CD4-positive, alpha-beta T cell treated with Interleukin-17A for 1 hour (primary cell): ENCODE data around the gene ARID1A.

ENCODE experiments used
- DNase-seq: peaks from one replicate; pipeline ENCODE4 v3.0.0-alpha.2; 2020

Gene ARID1A

GRCh38 chr1:26767714-26768113 lies 71.9 kb downstream of the ARID1A start:
- no peak for DNase-seq

- DNase-seq = no peak
These were observed 72.9 kb downstream of the ARID1A start for GRCh38 chr1:26768755-26769154.

- no peak for DNase-seq
These were observed 75.4 kb downstream of the ARID1A start for GRCh38 chr1:26771285-26771642.

- DNase-seq = no peak
These were observed 76.0 kb downstream of the ARID1A start for GRCh38 chr1:26771643-26772321.

- DNase-seq = no peak
These were observed 76.9 kb downstream of the ARID1A start for GRCh38 chr1:26772687-26773086.

- DNase-seq = no peak
These were observed 78.6 kb downstream of the ARID1A start for GRCh38 chr1:26774462-26774861.

GRCh38 chr1:26775666-26776065 lies 79.9 kb downstream of the ARID1A start:
- DNase-seq = no peak

GRCh38 chr1:26779098-26779668 lies 83.4 kb downstream of the ARID1A start:
- no peak for DNase-seq

- DNase-seq = no peak
These were observed 84.6 kb downstream of the ARID1A start for GRCh38 chr1:26780344-26780957.

- DNase-seq = no peak
These were observed 85.5 kb downstream of the ARID1A start for GRCh38 chr1:26781206-26781825.

GRCh38 chr1:26782521-26783212 lies 86.9 kb downstream of the ARID1A start:
- no peak for DNase-seq

GRCh38 chr1:26783646-26784022 lies 87.8 kb downstream of the ARID1A start:
- no peak for DNase-seq

GRCh38 chr1:26784023-26784871 lies 88.4 kb downstream of the ARID1A start:
- no peak for DNase-seq

- DNase-seq = no peak
These were observed 89.1 kb downstream of the ARID1A start for GRCh38 chr1:26784886-26785285.

GRCh38 chr1:26785611-26786436 lies 90.0 kb downstream of the ARID1A start:
- peak; percentile 42 for DNase-seq

- no peak for DNase-seq
These were observed 90.9 kb downstream of the ARID1A start for GRCh38 chr1:26786437-26787380.

- peak; percentile 91 for DNase-seq
These were observed 91.5 kb downstream of the ARID1A start for GRCh38 chr1:26787381-26787705.

GRCh38 chr1:26787706-26788514 lies 92.1 kb downstream of the ARID1A start, which contains the start of gene PIGV:
PIGV (plus strand) TSS chr1:26787950; CDS start chr1:26790816, 2,866 bp downstream.
- peak; percentile 87 for DNase-seq

GRCh38 chr1:26788515-26788785 lies 92.6 kb downstream of the ARID1A start:
- DNase-seq = no peak
